ENCODE results near the gene ADD1.

ADD1 gene

GRCh38 chr4:2820216-2820982 is 23.2 kb upstream of the ADD1 start:
- DNase-seq (ENCODE audit: low read depth in 3 of 3), result no peak

- DNase-seq (ENCODE audit: low read depth in 3 of 3), result no peak
These were observed 21.0 kb upstream of the ADD1 start for GRCh38 chr4:2822461-2823300.

DNA sequence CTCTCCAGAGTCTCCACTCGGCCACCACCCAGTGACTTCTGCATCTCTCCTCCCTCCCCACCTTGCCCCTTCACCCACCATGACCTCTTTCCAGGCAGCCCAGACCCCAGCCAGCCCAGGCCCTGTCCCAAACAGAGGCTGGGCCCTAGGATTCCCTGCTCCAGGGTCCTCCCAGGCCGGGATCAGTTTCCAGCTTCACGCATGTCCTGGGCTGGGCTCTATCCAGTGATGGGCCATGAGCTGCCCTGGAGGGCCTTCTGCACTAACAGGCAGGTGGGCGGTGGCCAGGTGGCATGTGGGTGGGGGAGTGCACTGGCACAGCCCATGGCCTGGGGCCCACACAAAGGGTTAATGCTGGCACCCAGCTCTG is 20.4 kb upstream of the ADD1 start:
- DNase-seq (ENCODE audit: low read depth in 3 of 3), result no peak

DNA sequence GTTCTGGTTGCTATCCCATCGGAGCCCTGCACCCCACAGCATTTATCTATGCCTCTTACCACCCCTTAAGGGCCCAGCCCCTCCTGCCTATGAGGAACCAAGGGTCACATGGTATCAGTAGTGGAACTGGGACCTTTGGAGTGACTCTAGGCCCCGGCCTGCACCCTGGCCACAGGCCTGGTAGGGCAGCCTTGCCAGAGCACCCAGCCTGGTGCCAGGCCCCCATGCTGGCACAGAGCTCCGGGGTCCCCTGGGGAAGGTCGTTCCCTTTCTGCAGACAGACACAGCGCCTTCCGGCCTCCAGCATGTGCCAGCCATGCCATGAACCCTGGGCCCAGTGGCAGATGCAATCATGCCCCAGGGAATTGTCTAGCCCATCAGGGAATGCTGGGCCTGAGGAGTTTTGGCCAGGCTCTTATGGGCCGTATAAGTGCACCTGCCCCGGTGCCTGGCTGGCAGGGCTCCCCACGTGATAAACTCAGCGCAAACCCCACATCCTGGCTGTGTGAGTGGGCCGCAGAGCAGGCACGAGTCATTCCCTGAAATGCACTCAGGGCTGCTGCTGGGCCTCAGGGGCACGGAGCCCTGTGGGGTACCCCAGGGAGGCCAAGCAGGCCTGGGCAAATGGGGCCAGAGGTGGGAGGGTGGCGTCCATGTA is 19.8 kb upstream of the ADD1 start:
- DNase-seq (ENCODE audit: low read depth in 3 of 3), result no peak

- DNase-seq (ENCODE audit: low read depth in 3 of 3), result no peak
These were observed 19.3 kb upstream of the ADD1 start for GRCh38 chr4:2824329-2824835.

- no peak for DNase-seq (ENCODE audit: low read depth in 3 of 3)
These were observed 18.7 kb upstream of the ADD1 start for GRCh38 chr4:2824836-2825381.

DNA sequence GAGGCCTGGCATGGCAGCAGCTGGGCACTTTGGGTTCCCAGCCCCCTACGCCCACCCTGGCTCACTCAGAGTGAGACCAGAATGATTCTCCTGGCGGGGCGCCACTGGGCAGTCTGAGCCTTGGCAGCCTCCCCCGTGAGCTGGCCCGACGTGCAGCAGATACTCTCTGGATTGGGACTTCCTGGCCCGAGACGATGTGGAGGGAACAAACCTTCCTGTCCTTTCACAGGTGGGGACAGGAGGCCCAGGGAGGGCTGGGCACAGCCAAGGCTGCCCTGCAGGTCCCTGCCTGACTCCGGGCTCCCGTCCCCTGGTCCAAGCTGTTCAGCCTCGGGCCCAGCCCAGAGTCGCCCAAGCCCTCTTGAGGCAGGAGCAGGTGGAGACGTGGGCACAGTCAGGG is 17.9 kb upstream of the ADD1 start:
- no peak for DNase-seq (ENCODE audit: low read depth in 3 of 3)

GRCh38 chr4:2827071-2827873 is 16.4 kb upstream of the ADD1 start:
- no peak for DNase-seq (ENCODE audit: low read depth in 3 of 3)

DNA sequence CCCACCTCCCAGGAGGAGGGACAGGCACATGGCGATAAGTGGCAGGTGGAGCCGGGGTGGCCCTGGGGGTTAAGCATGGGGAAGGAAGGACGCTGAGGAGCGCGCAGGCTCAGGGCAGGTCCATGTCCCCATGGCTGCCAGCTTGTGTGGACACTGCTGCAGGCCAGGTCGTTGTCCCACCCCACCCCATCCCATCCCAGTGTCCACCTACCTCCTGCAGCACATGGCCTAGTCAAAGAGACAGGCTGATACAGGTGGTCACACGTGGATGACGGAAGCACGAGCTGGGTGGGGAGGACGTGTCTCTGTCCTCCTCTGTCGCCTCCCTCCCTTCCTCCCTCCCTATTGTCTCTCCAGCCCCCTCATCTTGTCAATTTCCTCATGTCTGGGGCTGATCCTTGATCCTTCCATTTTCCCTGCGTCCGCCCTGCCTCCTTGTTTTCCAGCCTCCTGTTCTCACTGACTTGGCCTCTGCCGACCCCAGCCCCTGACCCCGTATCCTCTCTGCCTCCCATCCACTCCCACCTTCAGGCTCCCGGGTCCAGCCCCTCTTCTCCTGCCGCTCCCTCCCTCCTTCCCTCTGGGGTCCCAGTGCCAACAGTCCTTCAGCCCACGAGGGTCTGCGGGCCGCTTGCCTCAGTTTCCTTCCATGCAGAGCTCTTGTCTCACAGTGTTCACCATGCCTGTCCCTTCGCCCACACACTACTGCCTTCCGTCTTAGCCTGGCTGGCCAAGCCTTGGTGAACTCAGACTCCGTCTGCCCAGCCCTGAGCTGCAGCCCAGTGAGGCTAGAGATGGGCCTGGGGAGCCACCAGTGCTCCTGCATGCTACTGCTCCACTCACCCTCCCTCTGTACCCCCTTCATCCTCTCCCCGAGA is 15.5 kb upstream of the ADD1 start:
- DNase-seq (ENCODE audit: low read depth in 3 of 3), result no peak

- no peak for DNase-seq (ENCODE audit: low read depth in 3 of 3)
These were observed 14.9 kb upstream of the ADD1 start for GRCh38 chr4:2828758-2829181.

DNA sequence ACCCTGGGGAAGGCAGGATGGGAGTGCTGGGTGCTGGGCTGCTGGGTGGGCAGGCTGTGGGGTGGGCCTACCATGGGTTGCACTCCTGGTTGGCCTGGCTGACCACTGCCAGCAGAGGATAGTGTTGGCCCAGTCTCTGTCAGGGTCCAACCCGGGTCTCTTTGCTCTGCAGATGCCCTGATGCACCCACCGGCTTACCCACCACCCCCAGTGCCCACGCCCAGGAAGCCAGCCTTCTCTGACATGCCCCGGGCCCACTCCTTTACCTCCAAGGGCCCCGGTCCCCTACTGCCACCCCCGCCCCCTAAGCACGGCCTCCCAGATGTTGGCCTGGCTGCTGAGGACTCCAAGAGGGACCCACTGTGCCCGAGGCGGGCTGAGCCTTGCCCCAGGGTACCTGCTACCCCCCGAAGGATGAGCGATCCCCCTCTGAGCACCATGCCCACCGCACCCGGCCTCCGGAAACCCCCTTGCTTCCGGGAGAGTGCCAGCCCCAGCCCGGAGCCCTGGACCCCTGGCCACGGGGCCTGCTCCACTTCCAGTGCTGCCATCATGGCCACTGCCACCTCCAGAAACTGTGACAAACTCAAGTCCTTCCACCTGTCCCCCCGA is 14.2 kb upstream of the ADD1 start:
- DNase-seq (ENCODE audit: low read depth in 3 of 3), result no peak

- DNase-seq (ENCODE audit: low read depth in 3 of 3), result no peak
These were observed 13.7 kb upstream of the ADD1 start for GRCh38 chr4:2829933-2830451.

GRCh38 chr4:2830632-2831610 is 12.7 kb upstream of the ADD1 start:
- DNase-seq (ENCODE audit: low read depth in 3 of 3), result no peak

GRCh38 chr4:2831611-2832308 is 11.9 kb upstream of the ADD1 start:
- no peak for DNase-seq (ENCODE audit: low read depth in 3 of 3)

GRCh38 chr4:2832309-2832980 is 11.2 kb upstream of the ADD1 start:
- DNase-seq (ENCODE audit: low read depth in 3 of 3), result no peak

GRCh38 chr4:2832981-2833670 is 10.5 kb upstream of the ADD1 start:
- no peak for DNase-seq (ENCODE audit: low read depth in 3 of 3)

DNA sequence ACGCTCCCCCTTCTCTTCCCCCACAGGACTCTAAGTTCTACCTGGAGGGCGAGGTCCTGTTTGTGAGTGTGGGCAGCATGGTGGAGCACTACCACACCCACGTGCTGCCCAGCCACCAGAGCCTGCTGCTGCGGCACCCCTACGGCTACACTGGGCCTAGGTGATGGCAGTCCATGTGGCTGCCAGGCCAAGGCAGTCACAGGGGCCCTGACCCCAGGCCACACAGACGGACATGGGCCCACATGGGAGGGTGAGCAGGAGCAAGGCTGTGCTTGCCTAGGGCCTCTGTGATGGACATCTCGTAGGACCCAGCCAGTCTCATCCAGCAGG is 10.0 kb upstream of the ADD1 start:
- DNase-seq (ENCODE audit: low read depth in 3 of 3), result no peak
